ENCODE results near the gene SPEN. TPM values are rescaled to one million over a fixed set of nuclear protein-coding genes. Genes with fewer than 3 reads are reported as not detected.

The SPEN gene
- total and polyA plus RNA-seq, 10 of the 15 experiments (the other 5 are each of a cell fraction or from before 2014, with no cell fraction given): 5.2 to 58.7 (median 20.1) TPM

DNA sequence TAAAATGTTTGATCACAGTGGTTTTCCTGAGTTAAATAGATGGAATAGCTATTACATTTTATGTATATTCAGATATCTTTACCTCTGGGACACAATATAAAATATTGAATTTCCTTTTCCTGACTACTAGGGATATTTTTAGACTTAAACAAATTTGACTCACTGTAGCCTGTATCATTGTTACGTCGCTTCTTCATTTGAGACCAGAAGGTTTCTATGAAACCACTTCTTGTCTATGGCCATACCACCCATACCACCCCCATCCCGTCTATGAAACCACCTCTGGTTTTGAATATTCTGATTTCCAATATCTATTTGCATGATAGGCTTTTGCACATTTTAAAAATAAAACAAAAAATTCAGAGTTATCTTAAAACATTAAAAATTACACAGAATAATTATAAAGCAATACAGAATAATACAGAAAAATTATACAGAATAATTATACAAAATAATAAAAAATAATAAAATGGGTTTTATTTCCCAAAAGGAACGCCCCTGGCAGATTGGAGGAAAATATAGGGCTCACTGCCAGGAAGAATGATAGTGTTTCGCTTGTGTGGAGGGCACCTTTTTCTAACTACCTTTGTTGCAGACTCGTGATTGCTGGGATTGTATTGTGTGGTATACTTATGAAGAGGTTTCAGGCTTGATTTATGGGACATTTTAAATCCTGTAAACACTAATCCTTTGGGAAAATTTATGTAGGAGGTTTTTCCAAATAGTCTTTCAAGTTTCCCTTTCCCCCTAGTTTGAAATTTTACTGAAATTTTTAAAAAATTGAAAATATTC, 4.7 kb downstream of the SPEN start (continued):
- TF ChIP-seq BCLAF1 (IDR thresholded peaks at IDR 0.05) (no peak), ZBTB4 (CRISPR knock-in tag; IDR thresholded peaks at IDR 0.05) (no peak), CHD4 (IDR thresholded peaks at IDR 0.05) (no peak), SMAD1 (IDR thresholded peaks at IDR 0.05; ENCODE audit: low read depth, partially characterized antibody) (no peak), ZBTB33 (IDR thresholded peaks at IDR 0.05) (no peak), POU2F2 (IDR thresholded peaks at IDR 0.05; ENCODE audit: borderline replicate concordance, low read depth, low read length) (peak; percentile 57; the same call in 1 of the 3 replicates), SMAD5 (IDR thresholded peaks at IDR 0.05; ENCODE audit: low read depth) (no peak), ZNF217 (IDR thresholded peaks at IDR 0.05) (no peak)
- TF ChIP-seq, protein P1, sequence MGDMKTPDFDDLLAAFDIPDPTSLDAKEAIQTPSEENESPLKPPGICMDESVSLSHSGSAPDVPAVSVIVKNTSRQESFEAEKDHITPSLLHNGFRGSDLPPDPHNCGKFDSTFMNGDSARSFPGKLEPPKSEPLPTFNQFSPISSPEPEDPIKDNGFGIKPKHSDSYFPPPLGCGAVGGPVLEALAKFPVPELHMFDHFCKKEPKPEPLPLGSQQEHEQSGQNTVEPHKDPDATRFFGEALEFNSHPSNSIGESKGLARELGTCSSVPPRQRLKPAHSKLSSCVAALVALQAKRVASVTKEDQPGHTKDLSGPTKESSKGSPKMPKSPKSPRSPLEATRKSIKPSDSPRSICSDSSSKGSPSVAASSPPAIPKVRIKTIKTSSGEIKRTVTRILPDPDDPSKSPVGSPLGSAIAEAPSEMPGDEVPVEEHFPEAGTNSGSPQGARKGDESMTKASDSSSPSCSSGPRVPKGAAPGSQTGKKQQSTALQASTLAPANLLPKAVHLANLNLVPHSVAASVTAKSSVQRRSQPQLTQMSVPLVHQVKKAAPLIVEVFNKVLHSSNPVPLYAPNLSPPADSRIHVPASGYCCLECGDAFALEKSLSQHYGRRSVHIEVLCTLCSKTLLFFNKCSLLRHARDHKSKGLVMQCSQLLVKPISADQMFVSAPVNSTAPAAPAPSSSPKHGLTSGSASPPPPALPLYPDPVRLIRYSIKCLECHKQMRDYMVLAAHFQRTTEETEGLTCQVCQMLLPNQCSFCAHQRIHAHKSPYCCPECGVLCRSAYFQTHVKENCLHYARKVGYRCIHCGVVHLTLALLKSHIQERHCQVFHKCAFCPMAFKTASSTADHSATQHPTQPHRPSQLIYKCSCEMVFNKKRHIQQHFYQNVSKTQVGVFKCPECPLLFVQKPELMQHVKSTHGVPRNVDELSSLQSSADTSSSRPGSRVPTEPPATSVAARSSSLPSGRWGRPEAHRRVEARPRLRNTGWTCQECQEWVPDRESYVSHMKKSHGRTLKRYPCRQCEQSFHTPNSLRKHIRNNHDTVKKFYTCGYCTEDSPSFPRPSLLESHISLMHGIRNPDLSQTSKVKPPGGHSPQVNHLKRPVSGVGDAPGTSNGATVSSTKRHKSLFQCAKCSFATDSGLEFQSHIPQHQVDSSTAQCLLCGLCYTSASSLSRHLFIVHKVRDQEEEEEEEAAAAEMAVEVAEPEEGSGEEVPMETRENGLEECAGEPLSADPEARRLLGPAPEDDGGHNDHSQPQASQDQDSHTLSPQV (IDR thresholded peaks at IDR 0.05): no peak
- TF ChIP-seq, protein P2, sequence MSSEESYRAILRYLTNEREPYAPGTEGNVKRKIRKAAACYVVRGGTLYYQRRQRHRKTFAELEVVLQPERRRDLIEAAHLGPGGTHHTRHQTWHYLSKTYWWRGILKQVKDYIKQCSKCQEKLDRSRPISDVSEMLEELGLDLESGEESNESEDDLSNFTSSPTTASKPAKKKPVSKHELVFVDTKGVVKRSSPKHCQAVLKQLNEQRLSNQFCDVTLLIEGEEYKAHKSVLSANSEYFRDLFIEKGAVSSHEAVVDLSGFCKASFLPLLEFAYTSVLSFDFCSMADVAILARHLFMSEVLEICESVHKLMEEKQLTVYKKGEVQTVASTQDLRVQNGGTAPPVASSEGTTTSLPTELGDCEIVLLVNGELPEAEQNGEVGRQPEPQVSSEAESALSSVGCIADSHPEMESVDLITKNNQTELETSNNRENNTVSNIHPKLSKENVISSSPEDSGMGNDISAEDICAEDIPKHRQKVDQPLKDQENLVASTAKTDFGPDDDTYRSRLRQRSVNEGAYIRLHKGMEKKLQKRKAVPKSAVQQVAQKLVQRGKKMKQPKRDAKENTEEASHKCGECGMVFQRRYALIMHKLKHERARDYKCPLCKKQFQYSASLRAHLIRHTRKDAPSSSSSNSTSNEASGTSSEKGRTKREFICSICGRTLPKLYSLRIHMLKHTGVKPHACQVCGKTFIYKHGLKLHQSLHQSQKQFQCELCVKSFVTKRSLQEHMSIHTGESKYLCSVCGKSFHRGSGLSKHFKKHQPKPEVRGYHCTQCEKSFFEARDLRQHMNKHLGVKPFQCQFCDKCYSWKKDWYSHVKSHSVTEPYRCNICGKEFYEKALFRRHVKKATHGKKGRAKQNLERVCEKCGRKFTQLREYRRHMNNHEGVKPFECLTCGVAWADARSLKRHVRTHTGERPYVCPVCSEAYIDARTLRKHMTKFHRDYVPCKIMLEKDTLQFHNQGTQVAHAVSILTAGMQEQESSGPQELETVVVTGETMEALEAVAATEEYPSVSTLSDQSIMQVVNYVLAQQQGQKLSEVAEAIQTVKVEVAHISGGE (CRISPR knock-in tag; IDR thresholded peaks at IDR 0.05): no peak
